COLO829 (cell line): ENCODE data around the gene OXLD1.
"Not testable (repeated sequence)": the region's sequence is repeated elsewhere in the genome, so short reads cannot be mapped to it uniquely, and the experiment has no call there.

Source experiments
- DNase-seq: peaks from one replicate; pipeline ENCODE4 v3.0.0; 2012; ENCODE audit warnings: low spot score

Gene OXLD1

DNA sequence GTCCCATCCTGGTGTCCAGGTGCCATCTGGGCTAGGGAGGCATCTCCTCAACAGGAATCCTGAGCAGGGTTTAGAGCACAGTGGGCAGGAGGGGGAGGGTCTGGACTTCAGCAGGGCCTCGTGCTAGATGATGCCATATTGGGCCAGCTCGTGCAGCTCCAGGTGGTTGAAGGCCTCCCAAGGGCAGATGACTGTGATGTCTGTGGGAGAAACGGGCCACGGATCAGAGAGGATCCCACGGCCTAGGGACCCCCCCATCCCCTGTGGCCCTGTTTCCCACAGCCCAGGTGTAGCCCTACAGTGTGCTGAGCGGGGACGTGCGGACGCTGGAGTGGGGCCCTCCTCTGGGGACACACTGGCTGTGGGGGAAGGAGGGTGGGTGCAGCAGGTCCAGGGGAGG is 15.5 kb downstream of the OXLD1 start:
- no peak for DNase-seq

GRCh38 chr17:81648707-81649085 is 17.7 kb downstream of the OXLD1 start:
- no peak for DNase-seq

DNA sequence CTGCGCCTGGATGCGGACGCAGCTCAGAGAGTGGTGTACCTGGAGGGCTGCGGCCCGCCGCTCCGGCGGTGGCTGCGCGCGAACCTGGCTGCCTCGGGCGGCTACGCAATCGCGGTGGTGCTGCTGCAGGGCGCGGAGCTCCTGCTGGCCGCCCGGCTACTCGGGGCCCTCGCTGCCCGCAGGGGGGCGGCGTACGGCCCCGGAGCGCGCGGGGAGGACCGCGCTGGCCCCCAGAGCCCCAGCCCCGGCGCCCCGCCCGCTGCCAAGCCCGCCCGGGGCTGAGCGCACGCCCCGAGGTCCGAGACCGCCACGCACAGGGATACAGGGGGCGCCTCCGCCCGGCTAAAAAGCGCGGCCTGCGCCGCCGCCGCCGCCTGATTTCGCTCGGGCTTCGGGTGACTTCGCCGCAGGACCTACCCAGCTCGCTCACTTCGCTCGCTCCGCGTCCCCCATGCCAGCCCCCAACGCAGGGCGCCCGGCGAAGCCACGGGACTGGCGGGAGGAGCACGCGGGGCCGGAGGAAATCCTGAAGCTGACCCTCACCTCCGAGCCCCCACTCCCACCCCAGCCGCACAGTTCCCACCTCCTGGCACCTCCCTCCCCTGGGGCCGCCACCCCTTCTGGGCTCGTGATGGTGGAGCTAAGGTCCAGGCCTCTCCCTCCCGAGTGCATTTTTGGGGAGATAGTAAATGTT is 18.2 kb downstream of the OXLD1 start:
- no peak for DNase-seq

DNA sequence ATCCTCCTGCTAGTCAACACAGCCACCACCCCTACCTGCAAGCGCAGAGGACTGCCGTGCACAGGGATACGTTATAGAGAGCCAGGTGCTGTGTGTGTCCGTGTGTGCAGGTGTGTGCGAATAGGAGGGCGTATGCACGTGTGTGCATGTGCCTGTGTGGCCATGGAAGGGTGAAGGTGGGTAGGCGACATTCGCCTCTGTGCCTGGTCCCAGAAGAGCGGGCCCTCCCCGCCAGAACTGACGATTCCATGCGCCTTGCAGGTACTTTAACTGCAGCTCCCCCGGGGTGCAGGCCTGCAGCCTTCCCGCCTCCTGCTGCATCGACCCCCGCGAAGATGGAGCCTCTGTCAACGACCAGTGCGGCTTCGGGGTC is 18.8 kb downstream of the OXLD1 start:
- DNase-seq, result no peak

DNA sequence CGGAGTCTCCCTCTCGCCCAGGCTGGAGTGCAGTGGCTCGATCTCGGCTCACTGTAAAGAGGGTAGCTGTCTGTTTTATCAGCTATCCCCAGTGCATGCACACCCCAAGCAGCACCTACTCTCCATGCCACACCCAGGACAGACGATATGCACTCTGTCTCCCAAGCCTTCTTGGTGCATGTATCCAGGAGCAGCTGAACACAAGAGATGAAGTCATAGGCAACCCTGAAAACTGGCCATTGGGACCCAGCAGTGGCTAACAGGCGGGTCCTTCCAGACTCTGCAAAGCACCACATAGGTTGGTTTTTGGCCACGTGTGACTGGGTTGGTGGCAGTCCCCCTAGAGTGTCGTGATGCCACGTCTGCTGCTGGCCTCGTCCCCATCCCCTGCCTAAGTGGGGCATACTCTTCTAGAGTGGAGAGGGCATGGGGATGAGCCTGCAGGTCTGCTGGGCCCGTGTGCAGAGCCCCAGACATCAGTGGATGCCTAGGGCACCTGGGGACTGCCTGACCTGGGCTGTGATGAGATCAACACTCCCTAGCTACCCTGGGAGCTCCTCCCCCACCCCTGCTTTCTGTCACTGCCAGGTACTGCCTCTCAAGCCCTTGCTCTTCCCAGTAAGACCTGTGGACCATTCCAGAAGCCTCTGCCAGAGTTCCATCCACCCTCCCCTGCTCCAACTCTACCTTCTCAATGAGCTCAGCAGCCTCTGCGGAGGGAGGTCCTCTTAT is 19.4 kb downstream of the OXLD1 start:
- no peak for DNase-seq

- no peak for DNase-seq
These were observed 21.1 kb downstream of the OXLD1 start for GRCh38 chr17:81644976-81645952.

- no peak for DNase-seq
These were observed 21.9 kb downstream of the OXLD1 start for GRCh38 chr17:81644496-81644895.

DNA sequence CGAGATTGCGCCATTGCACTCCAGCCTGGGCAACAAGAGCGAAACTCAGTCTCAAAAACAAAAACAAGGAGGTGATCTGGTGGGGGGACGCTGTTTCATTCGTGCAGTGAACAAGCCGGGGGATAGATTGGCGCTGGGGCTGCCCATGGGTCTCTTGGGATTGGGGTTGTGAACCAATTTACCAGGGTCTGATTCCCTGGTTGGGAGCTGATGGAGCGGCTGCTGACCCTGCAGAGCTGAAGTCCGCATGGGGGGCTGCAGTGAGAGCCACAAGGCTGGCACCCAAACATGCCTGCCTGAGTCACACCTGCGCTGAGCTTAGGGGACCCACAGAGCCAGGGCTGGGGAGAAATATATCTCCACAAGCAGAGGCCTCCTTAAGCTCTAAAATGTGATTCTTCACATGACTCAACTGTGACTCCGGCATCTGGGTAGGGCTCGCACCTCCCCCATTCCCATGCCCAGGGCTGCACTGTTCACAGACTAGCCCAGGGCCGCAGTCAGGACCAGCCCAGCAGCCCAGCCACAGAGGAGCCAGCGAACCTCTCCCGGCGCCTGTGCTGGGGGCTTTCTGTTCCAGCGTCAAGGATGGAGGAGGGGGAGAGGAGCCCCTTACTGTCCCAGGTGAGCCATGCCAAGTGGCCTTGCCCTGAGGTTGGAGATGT is 24.4 kb downstream of the OXLD1 start:
- peak; percentile 70 for DNase-seq

DNA sequence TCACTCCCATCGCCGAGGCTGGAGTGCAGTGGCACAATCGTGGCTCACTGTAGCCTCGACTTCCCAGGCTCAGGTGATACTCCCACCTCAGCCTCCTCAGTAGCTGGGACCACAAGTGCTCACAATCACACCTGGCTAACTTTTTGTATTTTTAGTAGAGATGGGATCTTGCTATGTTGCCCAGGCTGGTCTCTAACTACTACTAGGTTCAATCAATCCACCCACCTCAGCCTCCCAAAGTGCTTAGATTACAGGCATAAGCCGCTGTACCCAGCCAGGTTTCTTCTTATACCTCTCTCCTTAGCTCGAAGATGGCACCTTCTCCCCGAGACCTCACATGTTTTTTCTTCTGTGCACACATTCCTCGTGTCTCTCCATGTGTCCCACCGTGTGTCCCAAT is 26.4 kb downstream of the OXLD1 start:
- DNase-seq, result no peak

GRCh38 chr17:81638683-81639082 is 27.7 kb downstream of the OXLD1 start:
- no peak for DNase-seq

- peak; percentile 98 for DNase-seq
These were observed 29.7 kb downstream of the OXLD1 start, which contains the start of the genes NPLOC4 and TSPAN10 for GRCh38 chr17:81636505-81637288. TSS of gene NPLOC4 (minus strand) at chr17:81637112. CDS start at chr17:81636930, 182 bp downstream. TSS of gene TSPAN10 (plus strand) at chr17:81637196. CDS start at chr17:81642413, 5,217 bp downstream.

- no peak for DNase-seq
These were observed 30.4 kb downstream of the OXLD1 start for GRCh38 chr17:81635973-81636504.

GRCh38 chr17:81635431-81635830 is 31.0 kb downstream of the OXLD1 start:
- DNase-seq, result no peak

GRCh38 chr17:81631482-81631881 is 34.9 kb downstream of the OXLD1 start:
- DNase-seq, result no peak

GRCh38 chr17:81630274-81630673 is 36.1 kb downstream of the OXLD1 start:
- no peak for DNase-seq

- DNase-seq, result peak; percentile 9
These were observed 44.8 kb downstream of the OXLD1 start for GRCh38 chr17:81621494-81622130.

GRCh38 chr17:81618307-81618706 is 48.1 kb downstream of the OXLD1 start:
- not testable (repeated sequence) for DNase-seq

DNA sequence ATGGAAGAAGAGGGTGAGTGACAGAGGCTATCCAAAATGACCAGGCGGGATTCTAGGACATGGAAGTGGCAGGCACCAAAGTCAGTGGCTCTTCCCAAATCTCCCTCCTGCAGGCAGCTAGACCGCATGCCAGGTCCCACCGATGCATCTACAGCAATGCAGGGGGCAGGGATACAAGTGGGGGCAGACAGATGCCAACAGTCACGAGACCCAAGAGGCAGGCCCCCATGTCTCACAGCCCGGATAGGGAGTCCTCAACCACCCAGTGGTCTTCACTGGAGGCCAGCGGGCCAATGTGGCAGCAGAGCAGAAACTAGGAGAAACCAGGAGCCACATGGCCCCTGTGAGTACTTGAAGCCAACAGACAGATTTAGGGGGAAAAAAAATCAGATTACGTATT is 49.5 kb downstream of the OXLD1 start:
- no peak for DNase-seq

DNA sequence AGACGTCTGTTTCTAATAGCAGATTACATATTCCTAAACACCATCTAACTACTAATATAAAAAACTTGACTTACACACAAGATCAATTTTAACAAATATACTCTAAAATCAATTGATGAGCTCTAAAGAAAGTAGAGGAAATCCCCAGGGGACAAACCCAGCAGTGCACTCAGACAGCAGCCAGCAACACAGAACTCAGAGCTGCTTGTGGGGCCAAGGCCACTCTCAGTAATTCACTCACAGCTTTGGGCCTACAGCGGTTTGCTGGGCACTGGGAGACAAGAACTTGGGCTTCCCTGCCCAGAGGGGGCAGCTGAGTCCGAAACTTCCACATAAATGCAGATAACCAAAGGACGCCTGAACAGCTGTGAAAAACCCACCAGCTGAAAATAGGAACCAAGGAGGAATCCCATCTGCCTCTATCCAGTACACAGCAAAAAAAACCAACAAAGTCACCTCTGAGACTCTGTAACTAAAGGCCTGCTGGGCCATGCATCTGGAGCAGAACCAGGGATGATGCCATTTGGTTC is 50.9 kb downstream of the OXLD1 start:
- no peak for DNase-seq
